PC-3 (cell line): ENCODE measurements around the gene ZNF10. TPM values are rescaled to one million over a fixed set of nuclear protein-coding genes. Genes with fewer than 3 reads are reported as not detected.

Experiments
- ATAC-seq: fragments of 200-7000 bp; cut with Tn5 transposase; 2 replicates; pipeline ENCODE4 v1.9.1; 2020; ENCODE audit warnings: mild to moderate bottlenecking, moderate library complexity
- BruUV-seq: library from RNA; stranded (reverse); fragments of 400-500 nt; replicated peaks from 2 replicates; lab custom pipeline; 2021; lab: Mats Ljungman, UMichigan
- CTCF ChIA-PET: fragments of 300-600 bp; sonication (Branson Sonifier 250); formaldehyde crosslinking; loops from one replicate; lab custom pipeline; 2022; ENCODE audit warnings: antibody characterized with exemption; lab: Charles Lee
- POLR2A ChIA-PET: fragments of 300-600 bp; sonication (Branson Sonifier 250); formaldehyde crosslinking; loops from one replicate; lab custom pipeline; 2022; ENCODE audit warnings: antibody characterized with exemption; ENCODE audit not compliant: unreplicated experiment; lab: Charles Lee
- DNase-seq: peaks from one replicate; pipeline ENCODE4 v3.0.0-alpha.2; 2015
- H2AFZ ChIP-seq: fragments of 300-600 bp; sonication (generic); 2 replicates; pipeline ENCODE4 v1.6.0; 2016; ENCODE audit warnings: antibody characterized with exemption, low read length
- H3F3A ChIP-seq: fragments of 300-600 bp; sonication (generic); one replicate; pipeline ENCODE4 v1.6.0; 2017; ENCODE audit warnings: antibody characterized with exemption, low read length, control low read depth, mild to moderate bottlenecking; ENCODE audit not compliant: unreplicated experiment
- H3K27ac ChIP-seq: fragments of 300-600 bp; sonication (generic); 2 replicates; pipeline ENCODE4 v1.5.1; 2016; ENCODE audit warnings: mild to moderate bottlenecking, low read length
- H3K27me3 ChIP-seq: fragments of 300-600 bp; sonication (generic); 2 replicates; pipeline ENCODE4 v1.6.1; 2016; ENCODE audit warnings: low read length, mixed read lengths
- H3K36me3 ChIP-seq: fragments of 300-600 bp; sonication (generic); 2 replicates; pipeline ENCODE4 v1.6.1; 2016; ENCODE audit warnings: low read depth, mixed run types, low read length, mixed read lengths
- H3K4me1 ChIP-seq: fragments of 300-600 bp; sonication (generic); 2 replicates; pipeline ENCODE4 v1.5.1; 2016; ENCODE audit warnings: low read length; ENCODE audit not compliant: insufficient read depth
- H3K4me2 ChIP-seq: fragments of 300-600 bp; sonication (generic); 2 replicates; pipeline ENCODE4 v1.6.0; 2016; ENCODE audit warnings: low read length
- H3K4me3 ChIP-seq: fragments of 300-600 bp; sonication (generic); 2 replicates; pipeline ENCODE4 v1.5.1; 2016; ENCODE audit warnings: mild to moderate bottlenecking, low read length, mixed read lengths
- H3K79me2 ChIP-seq: fragments of 300-600 bp; sonication (generic); 2 replicates; pipeline ENCODE4 v1.6.1; 2017; ENCODE audit warnings: low read length, mixed read lengths
- H3K9ac ChIP-seq: fragments of 300-600 bp; sonication (generic); 2 replicates; pipeline ENCODE4 v1.6.0; 2016; ENCODE audit warnings: mild to moderate bottlenecking, low read length
- H3K9me2 ChIP-seq: fragments of 300-600 bp; sonication (generic); replicated peaks from 2 replicates; pipeline ENCODE4 v1.6.1; 2016; ENCODE audit warnings: mixed run types, low read length, mixed read lengths
- H3K9me3 ChIP-seq: fragments of 300-600 bp; sonication (generic); 2 replicates; pipeline ENCODE4 v1.6.1; 2016; ENCODE audit warnings: low read length, mixed read lengths
- H4K20me1 ChIP-seq: fragments of 300-600 bp; sonication (generic); 2 replicates; pipeline ENCODE4 v1.6.1; 2016; ENCODE audit warnings: low read length, mixed read lengths
- EZH2 ChIP-seq: fragments of 300-600 bp; sonication (generic); IDR thresholded peaks from one replicate; pipeline ENCODE4 v1.6.1; 2017; ENCODE audit warnings: antibody characterized with exemption, mild to moderate bottlenecking, low read length; ENCODE audit not compliant: unreplicated experiment
- EZH2phosphoT487 ChIP-seq: fragments of 300-600 bp; sonication (generic); IDR thresholded peaks from 2 replicates; pipeline ENCODE4 v1.6.1; 2018; ENCODE audit warnings: mild to moderate bottlenecking, antibody characterized with exemption, low read length, borderline replicate concordance
- intact Hi-C: fragments of 100-400 bp; cut with micrococcal nuclease; formaldehyde crosslinking; loops from 2 replicates; pipeline ENCODE4 v1.9.0; 2023
- total RNA-seq: library from RNA; depleted of rRNA; stranded (reverse); fragments of >200 nt; gene quantifications from 2 replicates; pipeline ENCODE4 v1.2.3, GENCODE V29; 2014
- TF ChIP-seq, protein P1 (sequence below): fragments of 300-600 bp; sonication (generic); conservative IDR thresholded peaks from 2 replicates; pipeline ENCODE4 v1.5.1; 2017; ENCODE audit warnings: antibody characterized with exemption, low read depth, mild to moderate bottlenecking, low read length

The ZNF10 gene
- total RNA-seq, 1 experiment from 2014 or later: 1.9 TPM

DNA sequence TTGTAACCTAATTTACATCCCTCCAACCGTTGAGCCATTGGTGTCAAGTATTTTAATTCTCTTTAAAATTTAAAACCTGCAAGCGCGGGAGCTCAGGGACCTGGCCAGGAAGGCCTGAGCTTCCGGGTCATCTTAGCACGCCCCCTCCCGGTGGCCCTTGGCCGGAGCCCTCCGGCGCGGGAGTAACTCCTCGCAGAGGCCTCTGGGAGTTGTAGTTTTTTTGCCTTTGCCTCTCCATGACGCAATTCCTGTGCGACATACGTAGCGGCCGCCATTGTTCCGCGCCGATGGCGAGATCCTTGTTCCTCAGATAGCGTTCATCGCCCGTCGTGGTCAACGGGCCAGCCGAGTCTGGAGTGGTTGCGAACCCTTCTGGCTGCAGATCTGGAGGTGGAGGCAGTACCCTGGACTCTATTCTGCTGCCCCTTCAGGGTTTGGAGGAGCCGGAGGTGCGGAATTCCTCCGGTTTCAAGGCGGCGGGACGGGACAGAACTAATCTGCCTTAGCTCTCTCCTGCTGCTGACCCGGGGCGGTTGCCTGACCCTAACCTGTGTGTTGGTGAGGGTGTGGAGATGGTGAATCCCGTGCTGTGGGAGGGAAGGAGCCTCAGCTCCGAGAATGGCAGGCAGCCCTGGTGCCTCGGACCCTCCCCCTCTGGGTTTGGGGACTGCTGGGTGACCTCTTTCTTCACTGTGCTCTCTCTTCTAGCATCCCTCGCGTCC is 51.0 kb downstream of the ZNF10 start, which contains the start of gene ZNF268:
Gene ZNF268 (plus strand): TSS at position 258 of the 722 bp plus-strand sequence. CDS start 503 bp downstream, outside the sequence.
- Histone ChIP-seq H3K27me3 (no peaks in the 10 kb centered on the region), H3K9me3 (no peaks in the 10 kb centered on the region), H3K36me3 (no peaks in the 10 kb centered on the region), H3F3A (no peaks in the 10 kb centered on the region), H4K20me1 (no peaks in the 10 kb centered on the region), H3K9me2 (no peaks in the 10 kb centered on the region), H3K27ac (no peak within 1 kb of the TSS), H3K4me2 (no peak within 1 kb of the TSS), H3K4me1 (no peaks in the 10 kb centered on the region), H2AFZ (no peak within 1 kb of the TSS), H3K9ac (no peak within 1 kb of the TSS), H3K79me2 (no peaks in the 10 kb centered on the region), H3K4me3 (peak within 1 kb of the TSS; percentile 49)
- no peak for TF ChIP-seq EZH2phosphoT487
- TF ChIP-seq, protein P1, sequence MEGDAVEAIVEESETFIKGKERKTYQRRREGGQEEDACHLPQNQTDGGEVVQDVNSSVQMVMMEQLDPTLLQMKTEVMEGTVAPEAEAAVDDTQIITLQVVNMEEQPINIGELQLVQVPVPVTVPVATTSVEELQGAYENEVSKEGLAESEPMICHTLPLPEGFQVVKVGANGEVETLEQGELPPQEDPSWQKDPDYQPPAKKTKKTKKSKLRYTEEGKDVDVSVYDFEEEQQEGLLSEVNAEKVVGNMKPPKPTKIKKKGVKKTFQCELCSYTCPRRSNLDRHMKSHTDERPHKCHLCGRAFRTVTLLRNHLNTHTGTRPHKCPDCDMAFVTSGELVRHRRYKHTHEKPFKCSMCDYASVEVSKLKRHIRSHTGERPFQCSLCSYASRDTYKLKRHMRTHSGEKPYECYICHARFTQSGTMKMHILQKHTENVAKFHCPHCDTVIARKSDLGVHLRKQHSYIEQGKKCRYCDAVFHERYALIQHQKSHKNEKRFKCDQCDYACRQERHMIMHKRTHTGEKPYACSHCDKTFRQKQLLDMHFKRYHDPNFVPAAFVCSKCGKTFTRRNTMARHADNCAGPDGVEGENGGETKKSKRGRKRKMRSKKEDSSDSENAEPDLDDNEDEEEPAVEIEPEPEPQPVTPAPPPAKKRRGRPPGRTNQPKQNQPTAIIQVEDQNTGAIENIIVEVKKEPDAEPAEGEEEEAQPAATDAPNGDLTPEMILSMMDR: 0 out of 2 replicates have a peak, but pooled peaks have one; percentile 16
- no peak for TF ChIP-seq EZH2
- intact Hi-C loops: no loop called here
- BruUV-seq: TSS peak; percentile 73
- ATAC-seq (no peak; the same call in 1 of the 2 replicates), DNase-seq (peak; percentile 4)
- ChIA-PET POLR2A (no interaction called here), CTCF (no interaction called here)

DNA sequence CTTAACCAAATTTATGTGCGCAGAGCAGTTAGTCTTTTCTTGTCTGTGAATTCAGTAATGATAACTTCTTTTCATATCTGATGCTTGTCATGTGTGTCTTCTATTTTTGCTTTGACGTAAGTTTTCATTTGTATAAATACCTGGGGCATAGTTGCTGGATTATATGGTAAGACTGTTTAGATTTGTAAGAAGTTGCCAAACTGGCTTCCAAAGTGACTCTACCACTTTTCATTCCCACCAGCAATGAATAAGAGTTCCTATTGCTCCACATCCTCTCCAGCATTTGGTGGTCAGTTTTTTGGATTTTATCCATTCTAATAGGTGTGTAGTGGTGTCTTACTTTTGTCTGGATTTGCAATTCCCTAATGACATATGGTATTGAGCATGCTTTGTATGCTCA is 59.7 kb downstream of the ZNF10 start:
- no peaks in the 10 kb centered on the region for H3K9me3 ChIP-seq

DNA sequence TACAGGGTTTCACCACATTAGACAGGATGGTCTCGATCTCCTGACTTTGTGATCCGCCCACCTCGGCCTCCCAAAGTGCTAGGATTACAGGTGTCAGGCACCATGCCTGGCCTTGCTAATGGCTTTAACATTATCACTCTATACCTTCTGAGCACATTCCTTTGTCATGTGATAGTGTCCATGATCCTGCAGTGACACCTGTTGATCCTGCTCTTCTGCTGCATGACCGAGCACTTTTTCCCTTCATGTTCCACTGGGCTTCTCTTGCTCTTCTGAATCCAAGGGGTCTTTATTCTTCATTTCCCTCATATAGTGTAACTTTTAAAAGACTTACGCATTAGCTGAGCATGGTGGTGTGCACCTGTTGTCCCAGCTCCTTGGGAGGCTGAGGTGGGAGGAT is 62.4 kb downstream of the ZNF10 start:
- TF ChIP-seq EZH2 (no peak), EZH2phosphoT487 (no peak)
- TF ChIP-seq, protein P1: no peak
- ATAC-seq (no peak), DNase-seq (no peak)
- H3K4me3 ChIP-seq: no peak overlapping the region
- no peaks in the 10 kb centered on the region for H3F3A ChIP-seq
- no peaks in the 10 kb centered on the region for H3K79me2 ChIP-seq
- no peaks in the 10 kb centered on the region for H3K36me3 ChIP-seq
- no peaks in the 10 kb centered on the region for H3K9me2 ChIP-seq
- ChIA-PET POLR2A (no interaction called here), CTCF (no interaction called here)
- H4K20me1 ChIP-seq: no peaks in the 10 kb centered on the region
- intact Hi-C loops: no loop called here
- H3K27ac ChIP-seq: no peak overlapping the region
- H2AFZ ChIP-seq: no peak overlapping the region
- no peaks in the 10 kb centered on the region for H3K9me3 ChIP-seq
- no peak overlapping the region for H3K4me2 ChIP-seq
- H3K4me1 ChIP-seq: no peaks in the 10 kb centered on the region
- no peaks in the 10 kb centered on the region for H3K27me3 ChIP-seq
- H3K9ac ChIP-seq: no peak overlapping the region
- BruUV-seq: no TSS peak

More for the DNA sequence above, 59.7 kb downstream of the ZNF10 start:
- no peak overlapping the region for H3K27ac ChIP-seq
- TF ChIP-seq EZH2phosphoT487: no peak
- no peak overlapping the region for H2AFZ ChIP-seq
- peak; percentile 2 for DNase-seq
- no peak overlapping the region for H3K4me3 ChIP-seq
- H3K4me1 ChIP-seq: no peaks in the 10 kb centered on the region
- CTCF ChIA-PET: no interaction called here
- no peaks in the 10 kb centered on the region for H3K27me3 ChIP-seq
- no peak for ATAC-seq
- intact Hi-C loops: no loop called here
- H3K9me2 ChIP-seq: no peaks in the 10 kb centered on the region
- POLR2A ChIA-PET: no interaction called here
- H3K4me2 ChIP-seq: no peak overlapping the region
- H3K79me2 ChIP-seq: no peaks in the 10 kb centered on the region
- H4K20me1 ChIP-seq: no peaks in the 10 kb centered on the region
- no peak overlapping the region for H3K9ac ChIP-seq
- H3F3A ChIP-seq: no peaks in the 10 kb centered on the region
- no peaks in the 10 kb centered on the region for H3K36me3 ChIP-seq
- BruUV-seq: no TSS peak
